IMR-90 (cell line): ENCODE data around the gene TRABD. TPM values are rescaled to one million over a fixed set of nuclear protein-coding genes. Genes with fewer than 3 reads are reported as not detected.

ENCODE experiments used
- ATAC-seq: fragments of 200-7000 bp; cut with Tn5 transposase; 2 replicates; pipeline ENCODE4 v1.9.1; 2020; ENCODE audit warnings: low read depth, mild to moderate bottlenecking, moderate library complexity
- BruUV-seq: library from RNA; stranded (reverse); fragments of 400-500 nt; replicated peaks from 2 replicates; lab custom pipeline; 2021; lab: Mats Ljungman, UMichigan
- CTCF ChIA-PET: fragments of 300-600 bp; formaldehyde crosslinking; extraction: SDS; loops from one replicate; lab custom pipeline; 2021; ENCODE audit warnings: antibody characterized with exemption; lab: Yijun Ruan, JAX
- POLR2A ChIA-PET: fragments of 300-600 bp; sonication (Branson Sonifier 250); formaldehyde crosslinking; loops from one replicate; lab custom pipeline; 2022; ENCODE audit warnings: antibody characterized with exemption; ENCODE audit not compliant: unreplicated experiment; lab: Charles Lee
- DNase-seq: peaks from one replicate; pipeline ENCODE4 v3.0.0; 2013
- H2AFZ ChIP-seq: replicated peaks from 2 replicates; pipeline ENCODE3; 2013; ENCODE audit warnings: low read length, mild to moderate bottlenecking; ENCODE audit not compliant: poor library complexity
- H2AK5ac ChIP-seq: 2 replicates; pipeline ENCODE4 v1.6.1; 2013; ENCODE audit warnings: low read depth, low read length, inconsistent platforms
- H2AK9ac ChIP-seq: replicated peaks from 2 replicates; pipeline ENCODE3; 2013; ENCODE audit warnings: mild to moderate bottlenecking, low read depth, low read length, moderate library complexity; ENCODE audit not compliant: poor library complexity
- H2BK120ac ChIP-seq: 2 replicates; pipeline ENCODE4 v1.6.1; 2013; ENCODE audit warnings: low read depth, low read length, inconsistent platforms
- H2BK15ac ChIP-seq: 3 replicates; pipeline ENCODE4 v1.6.1; 2013; ENCODE audit warnings: low read depth, low read length, inconsistent platforms
- H2BK20ac ChIP-seq: 2 replicates; pipeline ENCODE4 v1.6.1; 2013; ENCODE audit warnings: low read depth, mild to moderate bottlenecking, inconsistent platforms, low read length, moderate library complexity
- H2BK5ac ChIP-seq: 2 replicates; pipeline ENCODE4 v1.6.1; 2013; ENCODE audit warnings: mild to moderate bottlenecking, low read depth, low read length, inconsistent platforms; ENCODE audit not compliant: poor library complexity, severe bottlenecking
- H3K14ac ChIP-seq: replicated peaks from 2 replicates; pipeline ENCODE4 v1.6.1; 2013; ENCODE audit warnings: low read depth, low read length, inconsistent platforms
- H3K18ac ChIP-seq: 2 replicates; pipeline ENCODE4 v1.6.1; 2013; ENCODE audit warnings: low read depth, low read length, control low read depth
- H3K23ac ChIP-seq: 2 replicates; pipeline ENCODE4 v1.6.1; 2013; ENCODE audit warnings: low read depth, low read length, inconsistent platforms
- H3K27ac ChIP-seq: 2 replicates; pipeline ENCODE4 v1.5.1; 2013; ENCODE audit warnings: mild to moderate bottlenecking, control low read depth, low read length; ENCODE audit not compliant: insufficient read depth
- H3K27me3 ChIP-seq: 2 replicates; pipeline ENCODE4 v1.6.1; 2013; ENCODE audit warnings: low read length; ENCODE audit not compliant: control insufficient read depth, insufficient read depth
- H3K36me3 ChIP-seq: 2 replicates; pipeline ENCODE4 v1.6.1; 2013; ENCODE audit warnings: low read length, mixed read lengths; ENCODE audit not compliant: control insufficient read depth, insufficient read depth
- H3K4ac ChIP-seq: 2 replicates; pipeline ENCODE4 v1.6.1; 2013; ENCODE audit warnings: low read depth, low read length, inconsistent platforms
- H3K4me1 ChIP-seq: 2 replicates; pipeline ENCODE4 v1.6.1; 2013; ENCODE audit warnings: low read length, mixed read lengths; ENCODE audit not compliant: control insufficient read depth, insufficient read depth
- H3K4me2 ChIP-seq: 2 replicates; pipeline ENCODE4 v1.6.1; 2013; ENCODE audit warnings: low read depth, mild to moderate bottlenecking, control low read depth, low read length, moderate library complexity
- H3K4me3 ChIP-seq: 2 replicates; pipeline ENCODE4 v1.5.1; 2013; ENCODE audit warnings: low read depth, mild to moderate bottlenecking, control low read depth, low read length, moderate library complexity; ENCODE audit not compliant: insufficient read depth
- H3K56ac ChIP-seq: 2 replicates; pipeline ENCODE4 v1.6.1; 2013; ENCODE audit warnings: low read length, inconsistent platforms; ENCODE audit not compliant: insufficient read depth; ENCODE audit errors: extremely low read depth
- H3K79me1 ChIP-seq, 2 experiments: 2 replicates each; pipeline ENCODE4 v1.6.1; 2013; ENCODE audit warnings: low read length in 2 of 2, inconsistent platforms in 1 of 2, low read depth in 1 of 2
- H3K9ac ChIP-seq: 2 replicates; pipeline ENCODE4 v1.6.1; 2013; ENCODE audit warnings: low read depth, low read length, control low read depth
- H3K9me1 ChIP-seq: 2 replicates; pipeline ENCODE4 v1.6.1; 2013; ENCODE audit warnings: low read length, inconsistent platforms; ENCODE audit not compliant: insufficient read depth
- H3K9me3 ChIP-seq: 2 replicates; pipeline ENCODE4 v1.6.1; 2013; ENCODE audit warnings: low read length; ENCODE audit not compliant: control insufficient read depth, insufficient read depth
- H4K20me1 ChIP-seq: 2 replicates; pipeline ENCODE4 v1.6.1; 2013; ENCODE audit warnings: low read length, inconsistent platforms; ENCODE audit not compliant: insufficient read depth
- H4K5ac ChIP-seq: 2 replicates; pipeline ENCODE4 v1.6.1; 2013; ENCODE audit warnings: mild to moderate bottlenecking, low read depth, low read length, control low read depth
- H4K8ac ChIP-seq, 2 experiments: 2 replicates each; pipeline ENCODE4 v1.6.1; 2013; ENCODE audit warnings: low read depth in 2 of 2, low read length in 2 of 2, control low read depth in 1 of 2, inconsistent platforms in 1 of 2
- H4K91ac ChIP-seq: 2 replicates; pipeline ENCODE4 v1.6.1; 2013; ENCODE audit warnings: low read depth, low read length, inconsistent platforms; ENCODE audit not compliant: insufficient read depth
- BHLHE40 ChIP-seq: fragments of 150-350 bp; IDR thresholded peaks from 2 replicates; pipeline ENCODE4 v1.6.1; 2016; ENCODE audit warnings: mild to moderate bottlenecking, low read depth, low read length
- CEBPB ChIP-seq: IDR thresholded peaks from 2 replicates; pipeline ENCODE4 v1.6.1; 2012; ENCODE audit warnings: low read depth, low read length, improper control_type of control experiment
- CHD1 ChIP-seq: IDR thresholded peaks from 2 replicates; pipeline ENCODE4 v1.6.1; 2012; ENCODE audit warnings: low read depth, low read length, improper control_type of control experiment
- ELK1 ChIP-seq: fragments of 150-350 bp; IDR thresholded peaks from 2 replicates; pipeline ENCODE4 v1.6.1; 2016; ENCODE audit warnings: low read depth, mild to moderate bottlenecking, low read length, moderate library complexity, borderline replicate concordance
- MAFK ChIP-seq: IDR thresholded peaks from 2 replicates; pipeline ENCODE4 v1.6.1; 2012; ENCODE audit warnings: low read depth, low read length, improper control_type of control experiment
- MAZ ChIP-seq: IDR thresholded peaks from 2 replicates; pipeline ENCODE4 v1.6.1; 2012; ENCODE audit warnings: low read depth, mild to moderate bottlenecking, low read length, improper control_type of control experiment, moderate library complexity, borderline replicate concordance
- MXI1 ChIP-seq: IDR thresholded peaks from 2 replicates; pipeline ENCODE4 v1.6.1; 2012; ENCODE audit warnings: low read depth, mild to moderate bottlenecking, low read length, moderate library complexity, borderline replicate concordance
- NFE2L2 ChIP-seq: fragments of 150-350 bp; IDR thresholded peaks from 2 replicates; pipeline ENCODE4 v1.6.1; 2016; ENCODE audit warnings: low read depth, mild to moderate bottlenecking, low read length
- POLR2A ChIP-seq: IDR thresholded peaks from 2 replicates; pipeline ENCODE4 v1.6.1; 2012; ENCODE audit warnings: mild to moderate bottlenecking, low read depth, low read length
- RAD21 ChIP-seq: IDR thresholded peaks from 2 replicates; pipeline ENCODE4 v1.6.1; 2012; ENCODE audit warnings: low read length, improper control_type of control experiment
- WGBS, 2 experiments: methylation state at CpG; one replicate each; pipeline versions ENCODE4 v1.1.5 to v1.1.7; 2013; ENCODE audit warnings: missing lambda C conversion rate in 2 of 2; ENCODE audit not compliant: insufficient read length in 1 of 2; ENCODE audit errors: extremely low coverage in 2 of 2; 5-methylcytosine and 5-hydroxymethylcytosine counted together
- dilution Hi-C: fragments of 300-500 bp; cut with HindIII; formaldehyde crosslinking; loops from one replicate; pipeline ENCODE4 v1.14.3; 2018; ENCODE audit warnings: low sequenced_read_pairs; ENCODE audit not compliant: unreplicated experiment
- in situ Hi-C: fragments of 300-500 bp; cut with MboI; formaldehyde crosslinking; loops from 3 replicates; pipeline ENCODE4 v1.14.3; 2019; ENCODE audit warnings: low sequenced_read_pairs, inconsistent platforms, mixed read lengths
- intact Hi-C: fragments of 100-400 bp; cut with micrococcal nuclease; formaldehyde crosslinking; loops from 2 replicates; pipeline ENCODE4 v1.10.0; 2022
- polyA plus RNA-seq, 3 experiments: library from polyadenylated mRNA; depleted of rRNA; stranded (reverse); fragments of >200 nt; gene quantifications; 2 replicates each; pipeline ENCODE4 v1.2.3, GENCODE V29; 2012; ENCODE audit warnings: low replicate concordance in 1 of 3
- total RNA-seq: library from RNA; depleted of rRNA; stranded (reverse); fragments of >200 nt; gene quantifications from 2 replicates; pipeline ENCODE4 v1.2.3, GENCODE V29; 2012
- TF ChIP-seq, protein P1 (sequence below): conservative IDR thresholded peaks from 2 replicates; pipeline ENCODE4 v1.5.1; 2012; ENCODE audit warnings: mild to moderate bottlenecking, low read depth, low read length, improper control_type of control experiment
- TF ChIP-seq, protein P2 (sequence below): fragments of 150-350 bp; IDR thresholded peaks from 2 replicates; pipeline ENCODE4 v1.6.1; 2017; ENCODE audit warnings: mild to moderate bottlenecking, antibody characterized with exemption, low read length, low read depth

TRABD gene
- total and polyA plus RNA-seq, 2 of the 4 experiments (the other 2 are of a cell fraction), result 13.4 to 42.7 TPM

DNA sequence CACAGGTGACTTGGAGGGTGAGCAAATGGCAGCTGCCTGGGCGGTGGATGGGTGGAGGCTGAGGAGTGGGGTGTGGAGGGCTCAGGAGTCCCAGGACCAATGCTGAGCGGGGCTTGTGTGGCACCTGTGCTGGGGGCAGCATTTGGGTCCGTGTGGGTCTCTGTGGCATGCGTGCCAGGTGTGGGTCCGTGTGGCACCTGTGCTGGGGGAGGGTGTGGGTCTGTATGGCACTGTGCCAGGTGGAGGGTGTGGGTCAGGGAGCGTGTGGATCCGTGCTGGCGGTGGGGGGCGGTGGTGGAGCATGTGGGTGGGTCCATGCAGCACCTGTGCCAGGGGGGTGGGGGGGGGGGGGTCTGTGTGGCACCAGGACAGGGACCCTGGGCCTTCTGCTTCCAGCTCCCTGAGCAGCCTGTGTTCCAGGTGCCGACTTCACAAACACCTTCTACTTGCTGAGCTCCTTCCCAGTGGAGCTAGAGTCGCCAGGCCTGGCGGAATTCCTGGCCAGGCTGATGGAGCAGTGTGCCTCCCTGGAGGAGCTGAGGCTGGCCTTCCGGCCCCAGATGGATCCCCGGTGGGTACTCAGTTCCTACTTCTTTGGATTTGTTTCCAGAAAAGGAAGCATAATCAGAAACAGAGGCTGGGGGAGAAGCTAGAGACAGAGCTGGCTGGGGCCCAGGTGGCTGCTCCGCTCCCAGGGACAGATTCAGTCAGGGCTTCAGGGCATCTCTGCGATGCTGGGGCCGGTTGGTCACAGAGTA, 29.8 kb downstream of the TRABD start (continued):
- TF ChIP-seq MAFK, result no peak

- H3K36me3 ChIP-seq, result peaks cover 69% of the 10 kb centered on the region
- H3K27ac ChIP-seq, result no peak overlapping the region
- H4K20me1 ChIP-seq, result peaks cover 59% of the 10 kb centered on the region
- TF ChIP-seq POLR2A, result no peak
- TF ChIP-seq, protein P1, sequence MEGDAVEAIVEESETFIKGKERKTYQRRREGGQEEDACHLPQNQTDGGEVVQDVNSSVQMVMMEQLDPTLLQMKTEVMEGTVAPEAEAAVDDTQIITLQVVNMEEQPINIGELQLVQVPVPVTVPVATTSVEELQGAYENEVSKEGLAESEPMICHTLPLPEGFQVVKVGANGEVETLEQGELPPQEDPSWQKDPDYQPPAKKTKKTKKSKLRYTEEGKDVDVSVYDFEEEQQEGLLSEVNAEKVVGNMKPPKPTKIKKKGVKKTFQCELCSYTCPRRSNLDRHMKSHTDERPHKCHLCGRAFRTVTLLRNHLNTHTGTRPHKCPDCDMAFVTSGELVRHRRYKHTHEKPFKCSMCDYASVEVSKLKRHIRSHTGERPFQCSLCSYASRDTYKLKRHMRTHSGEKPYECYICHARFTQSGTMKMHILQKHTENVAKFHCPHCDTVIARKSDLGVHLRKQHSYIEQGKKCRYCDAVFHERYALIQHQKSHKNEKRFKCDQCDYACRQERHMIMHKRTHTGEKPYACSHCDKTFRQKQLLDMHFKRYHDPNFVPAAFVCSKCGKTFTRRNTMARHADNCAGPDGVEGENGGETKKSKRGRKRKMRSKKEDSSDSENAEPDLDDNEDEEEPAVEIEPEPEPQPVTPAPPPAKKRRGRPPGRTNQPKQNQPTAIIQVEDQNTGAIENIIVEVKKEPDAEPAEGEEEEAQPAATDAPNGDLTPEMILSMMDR, result no peak
- no peak for TF ChIP-seq MAFK
- TF ChIP-seq CEBPB, result no peak
- no peak for TF ChIP-seq MXI1
- TF ChIP-seq MAZ, result no peak
- no peak for TF ChIP-seq RAD21
- TF ChIP-seq, protein P2, sequence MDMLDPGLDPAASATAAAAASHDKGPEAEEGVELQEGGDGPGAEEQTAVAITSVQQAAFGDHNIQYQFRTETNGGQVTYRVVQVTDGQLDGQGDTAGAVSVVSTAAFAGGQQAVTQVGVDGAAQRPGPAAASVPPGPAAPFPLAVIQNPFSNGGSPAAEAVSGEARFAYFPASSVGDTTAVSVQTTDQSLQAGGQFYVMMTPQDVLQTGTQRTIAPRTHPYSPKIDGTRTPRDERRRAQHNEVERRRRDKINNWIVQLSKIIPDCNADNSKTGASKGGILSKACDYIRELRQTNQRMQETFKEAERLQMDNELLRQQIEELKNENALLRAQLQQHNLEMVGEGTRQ, result no peak
- no peak for TF ChIP-seq NFE2L2
- no peak for TF ChIP-seq CHD1
- no peak for TF ChIP-seq BHLHE40
- TF ChIP-seq ELK1, result no peak
These were observed 30.5 kb downstream of the TRABD start for GRCh38 chr22:50216055-50216683.

More at GRCh38 chr22:50216055-50216683, 30.5 kb downstream of the TRABD start:
- H3K9me3 ChIP-seq, result no peaks in the 10 kb centered on the region
- H3K9me1 ChIP-seq, result peaks cover 3% of the 10 kb centered on the region; the same call in 1 of the 2 replicates
- in situ Hi-C loops, result loop anchor here (25.0 kb wide), 1 partner anchor 404 kb away; no protein-coding TSS in a partner anchor
- ATAC-seq (no peak), DNase-seq (no peak)
- H3K4me2 ChIP-seq, result no peak overlapping the region
- no peak overlapping the region for H2AFZ ChIP-seq
- H4K91ac ChIP-seq, result no peak overlapping the region
- no peak overlapping the region for H2BK5ac ChIP-seq
- no peak overlapping the region for H2AK9ac ChIP-seq
- intact Hi-C loops, result no loop called here
- BruUV-seq, result no TSS peak
- H3K9ac ChIP-seq, result no peak overlapping the region
- H3K4me1 ChIP-seq, result no peaks in the 10 kb centered on the region
- H3K79me1 ChIP-seq, result peaks cover 21 to 44% of the 10 kb centered on the region in 2 experiments
- no peak overlapping the region for H4K8ac ChIP-seq
- no peaks in the 10 kb centered on the region for H3K27me3 ChIP-seq
- no peak overlapping the region for H3K14ac ChIP-seq
- dilution Hi-C loops, result no loop called here
- H2BK15ac ChIP-seq, result no peak overlapping the region
- no peak overlapping the region for H3K56ac ChIP-seq
- no peak overlapping the region for H4K5ac ChIP-seq
- ChIA-PET CTCF (no interaction called here), POLR2A (no interaction called here)
- H3K23ac ChIP-seq, result no peak overlapping the region
- H2BK20ac ChIP-seq, result no peak overlapping the region
- no peak overlapping the region for H3K4ac ChIP-seq
- WGBS, 2 experiments, result 98% methylated on average over 5 of the region's 15 CpGs; no CpG with 5 or more reads in 1 of the 2 experiments
- no peak overlapping the region for H3K4me3 ChIP-seq
- no peak overlapping the region for H2BK120ac ChIP-seq
- H3K18ac ChIP-seq, result no peak overlapping the region
- H2AK5ac ChIP-seq, result no peak overlapping the region
